ENCODE measurements around the gene SAC3D1. TPM values are rescaled to one million over a fixed set of nuclear protein-coding genes. Genes with fewer than 3 reads are reported as not detected.

Gene SAC3D1
- total and polyA plus RNA-seq, 2 donors from 2014 or later = 6.8 to 13.4 TPM

DNA sequence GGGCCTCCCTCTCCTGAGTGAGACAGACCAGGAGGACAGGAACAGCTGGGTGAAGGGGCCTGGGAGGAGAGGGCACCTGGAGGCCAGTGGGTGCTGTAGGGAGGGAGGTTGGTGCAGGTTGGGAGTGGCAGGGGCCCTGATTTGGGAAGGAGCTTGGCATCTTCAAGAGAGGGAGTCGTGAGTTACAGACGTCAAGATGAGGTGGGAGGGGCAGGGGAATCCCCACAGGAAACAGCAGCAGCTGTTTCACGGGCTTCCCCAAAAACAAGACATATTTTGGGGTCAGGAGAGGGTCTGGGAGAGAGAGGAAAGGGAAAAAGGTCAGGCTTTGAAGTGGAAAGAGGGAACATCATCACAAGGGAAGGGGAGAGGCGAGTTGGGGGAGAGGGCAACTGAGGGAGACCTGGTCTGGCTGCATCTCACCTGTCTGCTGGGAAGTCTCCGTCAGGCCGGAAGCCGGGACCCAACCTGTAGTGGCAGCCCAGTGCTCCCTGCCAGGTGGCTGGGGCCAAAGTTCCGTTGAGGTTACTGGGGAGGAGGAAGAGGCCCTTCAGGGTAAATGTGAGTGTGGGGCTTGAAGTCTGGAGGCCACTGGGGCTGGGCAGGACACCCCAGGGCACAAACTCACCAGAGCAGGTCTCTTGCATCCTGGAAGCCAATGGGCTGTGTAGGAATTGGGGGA, 13.0 kb downstream of the SAC3D1 start:
- no peak for DNase-seq
- intact Hi-C loops (cut with DNase I) = no loop called here
- H3K4me3 ChIP-seq (ENCODE audit: low read length in 3 of 3) = no peak overlapping the region
- H3K9ac ChIP-seq (ENCODE audit: low read length in 3 of 3) = no peak overlapping the region
- FAIRE-seq = no peak
- no peaks in the 10 kb centered on the region for H3K27me3 ChIP-seq (ENCODE audit: control insufficient read depth, insufficient read depth, low read length)
- H3K36me3 ChIP-seq (ENCODE audit: control insufficient read depth in 2 of 3, insufficient read depth in 3 of 3, low read length in 3 of 3) = no peaks in the 10 kb centered on the region
- H3K27ac ChIP-seq (ENCODE audit: low read depth in 2 of 2, low read length in 2 of 2) = no peak overlapping the region
- H3K4me1 ChIP-seq (ENCODE audit: control insufficient read depth in 2 of 3, insufficient read depth in 2 of 3, low read depth in 1 of 3, low read length in 3 of 3) = no peaks in the 10 kb centered on the region
- TF ChIP-seq, protein P1, sequence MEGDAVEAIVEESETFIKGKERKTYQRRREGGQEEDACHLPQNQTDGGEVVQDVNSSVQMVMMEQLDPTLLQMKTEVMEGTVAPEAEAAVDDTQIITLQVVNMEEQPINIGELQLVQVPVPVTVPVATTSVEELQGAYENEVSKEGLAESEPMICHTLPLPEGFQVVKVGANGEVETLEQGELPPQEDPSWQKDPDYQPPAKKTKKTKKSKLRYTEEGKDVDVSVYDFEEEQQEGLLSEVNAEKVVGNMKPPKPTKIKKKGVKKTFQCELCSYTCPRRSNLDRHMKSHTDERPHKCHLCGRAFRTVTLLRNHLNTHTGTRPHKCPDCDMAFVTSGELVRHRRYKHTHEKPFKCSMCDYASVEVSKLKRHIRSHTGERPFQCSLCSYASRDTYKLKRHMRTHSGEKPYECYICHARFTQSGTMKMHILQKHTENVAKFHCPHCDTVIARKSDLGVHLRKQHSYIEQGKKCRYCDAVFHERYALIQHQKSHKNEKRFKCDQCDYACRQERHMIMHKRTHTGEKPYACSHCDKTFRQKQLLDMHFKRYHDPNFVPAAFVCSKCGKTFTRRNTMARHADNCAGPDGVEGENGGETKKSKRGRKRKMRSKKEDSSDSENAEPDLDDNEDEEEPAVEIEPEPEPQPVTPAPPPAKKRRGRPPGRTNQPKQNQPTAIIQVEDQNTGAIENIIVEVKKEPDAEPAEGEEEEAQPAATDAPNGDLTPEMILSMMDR (IDR thresholded peaks at IDR 0.05; ENCODE audit: borderline replicate concordance, extremely low read depth, insufficient read depth) = no peak
- no peaks in the 10 kb centered on the region for H3K9me3 ChIP-seq (ENCODE audit: control insufficient read depth in 2 of 3, insufficient read depth in 1 of 3, low read length in 3 of 3)

DNA sequence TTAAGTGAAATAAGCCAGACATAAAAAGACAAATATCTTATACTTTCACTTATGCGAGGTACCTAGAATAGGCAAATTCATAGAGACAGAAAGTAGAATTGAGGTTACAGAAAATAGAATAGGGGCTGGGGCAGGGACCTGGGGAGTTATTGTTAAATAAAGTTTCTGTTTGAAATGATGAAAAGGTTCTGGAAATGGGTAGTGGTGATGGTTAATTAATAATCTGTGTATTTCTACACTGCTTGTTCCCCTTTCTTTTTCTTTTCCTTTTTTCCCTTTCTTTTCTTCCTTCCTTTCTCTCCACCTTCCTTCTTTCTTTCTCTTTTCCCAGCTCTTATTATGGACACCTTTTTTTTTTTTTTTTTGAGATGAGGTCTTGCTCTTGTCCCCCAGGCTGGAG, 14.5 kb downstream of the SAC3D1 start:
- Histone ChIP-seq H3K9me3 (ENCODE audit: control insufficient read depth in 2 of 3, insufficient read depth in 1 of 3, low read length in 3 of 3) (no peaks in the 10 kb centered on the region), H3K4me1 (ENCODE audit: control insufficient read depth in 2 of 3, insufficient read depth in 2 of 3, low read depth in 1 of 3, low read length in 3 of 3) (peaks cover 0 to 2% (median 0%) of the 10 kb centered on the region in 3 donors), H3K9ac (ENCODE audit: low read length in 3 of 3) (no peak overlapping the region), H3K4me3 (ENCODE audit: low read length in 3 of 3) (no peak overlapping the region), H3K36me3 (ENCODE audit: control insufficient read depth in 2 of 3, insufficient read depth in 3 of 3, low read length in 3 of 3) (no peaks in the 10 kb centered on the region), H3K27ac (ENCODE audit: low read depth in 2 of 2, low read length in 2 of 2) (no peak overlapping the region), H3K27me3 (ENCODE audit: control insufficient read depth, insufficient read depth, low read length) (no peaks in the 10 kb centered on the region)
- intact Hi-C loops (cut with DNase I) = no loop called here
- FAIRE-seq (no peak), DNase-seq (no peak)
- TF ChIP-seq, protein P1 (IDR thresholded peaks at IDR 0.05; ENCODE audit: borderline replicate concordance, extremely low read depth, insufficient read depth) = no peak

DNA sequence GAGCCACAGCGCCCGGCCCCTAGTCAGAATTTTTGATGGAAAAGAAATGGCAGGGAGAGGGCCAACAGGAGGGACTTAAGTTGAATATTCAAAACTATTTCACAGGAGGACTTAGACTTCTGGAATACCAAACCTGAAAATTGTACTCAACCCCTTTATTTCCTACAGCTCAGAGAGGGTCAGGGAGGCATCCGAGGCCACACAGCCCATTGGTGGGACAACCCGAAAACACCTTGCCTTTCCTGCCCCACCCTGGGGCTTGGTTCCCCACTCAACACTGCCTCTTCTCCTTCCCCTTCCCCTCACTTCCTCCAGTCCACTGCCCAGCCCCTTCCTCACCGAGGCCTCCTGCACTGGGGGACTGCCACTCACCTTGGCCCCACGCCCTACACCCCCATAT, 16.0 kb downstream of the SAC3D1 start:
- no peak overlapping the region for H3K27ac ChIP-seq (ENCODE audit: low read depth in 2 of 2, low read length in 2 of 2)
- H3K9ac ChIP-seq (ENCODE audit: low read length in 3 of 3) = no peak overlapping the region
- H3K4me1 ChIP-seq (ENCODE audit: control insufficient read depth in 2 of 3, insufficient read depth in 2 of 3, low read depth in 1 of 3, low read length in 3 of 3) = peaks cover 0 to 2% (median 0%) of the 10 kb centered on the region in 3 donors
- DNase-seq (no peak), FAIRE-seq (no peak)
- TF ChIP-seq, protein P1 (IDR thresholded peaks at IDR 0.05; ENCODE audit: borderline replicate concordance, extremely low read depth, insufficient read depth) = no peak
- no peaks in the 10 kb centered on the region for H3K9me3 ChIP-seq (ENCODE audit: control insufficient read depth in 2 of 3, insufficient read depth in 1 of 3, low read length in 3 of 3)
- intact Hi-C loops (cut with DNase I) = no loop called here
- H3K4me3 ChIP-seq (ENCODE audit: low read length in 3 of 3) = no peak overlapping the region
- no peaks in the 10 kb centered on the region for H3K36me3 ChIP-seq (ENCODE audit: control insufficient read depth in 2 of 3, insufficient read depth in 3 of 3, low read length in 3 of 3)
- no peaks in the 10 kb centered on the region for H3K27me3 ChIP-seq (ENCODE audit: control insufficient read depth, insufficient read depth, low read length)

DNA sequence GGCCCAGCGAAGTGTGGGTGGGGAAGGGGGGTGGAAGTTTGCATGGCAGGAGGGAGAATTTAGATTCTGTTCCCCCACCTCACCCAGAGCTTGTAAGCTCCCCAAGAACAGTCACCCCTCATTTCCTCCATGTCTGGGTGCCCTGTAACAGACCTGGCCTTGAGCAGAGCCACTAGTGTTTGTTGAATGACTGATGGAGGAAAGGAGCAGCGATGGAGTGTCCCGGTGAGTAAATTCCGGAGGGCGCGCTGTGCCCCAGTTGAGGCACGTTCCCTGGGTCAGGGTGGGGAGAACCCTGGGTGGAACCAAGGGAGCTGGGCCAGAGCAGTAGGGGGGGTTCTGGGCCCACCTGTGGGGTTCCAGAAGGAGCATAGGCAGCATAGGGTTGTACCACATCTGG, 16.5 kb downstream of the SAC3D1 start:
- no peak overlapping the region for H3K27ac ChIP-seq (ENCODE audit: low read depth in 2 of 2, low read length in 2 of 2)
- intact Hi-C loops (cut with DNase I) = no loop called here
- DNase-seq (no peak), FAIRE-seq (no peak)
- H3K27me3 ChIP-seq (ENCODE audit: control insufficient read depth, insufficient read depth, low read length) = no peaks in the 10 kb centered on the region
- H3K9ac ChIP-seq (ENCODE audit: low read length in 3 of 3) = no peak overlapping the region
- no peaks in the 10 kb centered on the region for H3K36me3 ChIP-seq (ENCODE audit: control insufficient read depth in 2 of 3, insufficient read depth in 3 of 3, low read length in 3 of 3)
- no peak overlapping the region for H3K4me3 ChIP-seq (ENCODE audit: low read length in 3 of 3)
- TF ChIP-seq, protein P1 (IDR thresholded peaks at IDR 0.05; ENCODE audit: borderline replicate concordance, extremely low read depth, insufficient read depth) = no peak
- no peaks in the 10 kb centered on the region for H3K9me3 ChIP-seq (ENCODE audit: control insufficient read depth in 2 of 3, insufficient read depth in 1 of 3, low read length in 3 of 3)
- peaks cover 0 to 2% (median 0%) of the 10 kb centered on the region in 3 donors for H3K4me1 ChIP-seq (ENCODE audit: control insufficient read depth in 2 of 3, insufficient read depth in 2 of 3, low read depth in 1 of 3, low read length in 3 of 3)
